HCT116 (cell line): ENCODE measurements around the gene SPATA31E1.

Experiments
- CTCF ChIP-seq, 3 experiments: fragments of 200-600 bp in 1 of 3; sonication (generic) in 1 of 3; IDR thresholded peaks in 2 of 3; conservative IDR thresholded peaks in 1 of 3; 2 replicates each; pipeline ENCODE4 v1.5.1; 2012 to 2017; ENCODE audit warnings: low read depth in 2 of 3, low read length in 2 of 3, antibody characterized with exemption in 1 of 3, borderline replicate concordance in 1 of 3, control low read depth in 1 of 3, mild to moderate bottlenecking in 1 of 3, mixed read lengths in 1 of 3, mixed run types in 1 of 3, moderate library complexity in 1 of 3; ENCODE audit not compliant: insufficient read depth in 1 of 3
- POLR2A ChIP-seq: IDR thresholded peaks from 2 replicates; pipeline ENCODE4 v1.7.0; 2011; ENCODE audit warnings: borderline replicate concordance; ENCODE audit not compliant: insufficient read depth, insufficient read length; ENCODE audit errors: extremely low read depth

- TF ChIP-seq CTCF (IDR thresholded peaks at IDR 0.05 in 2 of 3, conservative IDR thresholded peaks at IDR 0.05 in 1 of 3; ENCODE audit: borderline replicate concordance in 1 of 3, insufficient read depth in 1 of 3, low read depth in 2 of 3, low read length in 2 of 3) (no peak), POLR2A (no peak)
Measured at GRCh38 chr9:87850391-87850790, 32.3 kb upstream of the SPATA31E1 start.
